PFSK-1 (cell line): ENCODE data around the gene MAPK4.

ENCODE experiments used
- FOXP2 ChIP-seq: optimal IDR thresholded peaks from 2 replicates; pipeline ENCODE3; 2011; ENCODE audit warnings: borderline replicate concordance, control low read depth, inconsistent platforms; ENCODE audit not compliant: insufficient read depth; ENCODE audit errors: extremely low read length, extremely low read depth
- POLR2AphosphoS5 ChIP-seq: IDR thresholded peaks from 2 replicates; pipeline ENCODE4 v1.6.1; 2012; ENCODE audit warnings: low read depth, mild to moderate bottlenecking, control low read depth, low read length, moderate library complexity
- SIN3A ChIP-seq: IDR thresholded peaks from 2 replicates; pipeline ENCODE4 v1.6.1; 2012; ENCODE audit warnings: mild to moderate bottlenecking, low read length, moderate library complexity, borderline replicate concordance; ENCODE audit not compliant: insufficient read depth
- TAF1 ChIP-seq: IDR thresholded peaks from 2 replicates; pipeline ENCODE4 v1.6.1; 2012; ENCODE audit warnings: low read length, control low read depth, borderline replicate concordance; ENCODE audit not compliant: insufficient read depth
- TF ChIP-seq, protein P1 (sequence below), 2 experiments: IDR thresholded peaks; 2 replicates each; pipeline versions ENCODE4 v1.6.1 to v1.8.0; 2011 to 2012; ENCODE audit warnings: low read depth in 2 of 2, low read length in 2 of 2, control low read depth in 1 of 2, inconsistent platforms in 1 of 2, mild to moderate bottlenecking in 1 of 2, moderate library complexity in 1 of 2; ENCODE audit not compliant: insufficient read depth in 1 of 2

MAPK4 gene

DNA sequence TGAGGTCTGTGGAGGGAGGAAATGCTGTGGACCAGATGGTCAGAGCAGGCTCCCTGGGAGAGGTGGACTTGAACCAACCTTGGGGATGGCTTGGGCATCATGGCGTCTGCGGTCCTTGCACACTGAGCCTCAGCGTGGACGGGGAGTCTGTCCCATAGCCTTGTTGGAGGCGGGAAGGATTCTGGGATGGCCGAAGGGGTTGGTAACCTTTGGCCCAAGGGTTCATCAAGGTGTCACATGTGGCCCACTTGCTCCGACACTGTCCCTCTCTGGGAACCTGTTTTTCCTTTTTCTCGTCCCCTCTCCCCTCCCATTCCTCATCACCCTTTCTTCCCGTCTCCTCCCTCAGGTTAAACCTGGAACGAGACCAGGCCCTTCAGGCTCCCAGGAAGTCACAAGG lies 66.4 kb downstream of the MAPK4 start:
- no peak for TF ChIP-seq TAF1
- TF ChIP-seq FOXP2: no peak
- no peak for TF ChIP-seq POLR2AphosphoS5
- TF ChIP-seq, protein P1, sequence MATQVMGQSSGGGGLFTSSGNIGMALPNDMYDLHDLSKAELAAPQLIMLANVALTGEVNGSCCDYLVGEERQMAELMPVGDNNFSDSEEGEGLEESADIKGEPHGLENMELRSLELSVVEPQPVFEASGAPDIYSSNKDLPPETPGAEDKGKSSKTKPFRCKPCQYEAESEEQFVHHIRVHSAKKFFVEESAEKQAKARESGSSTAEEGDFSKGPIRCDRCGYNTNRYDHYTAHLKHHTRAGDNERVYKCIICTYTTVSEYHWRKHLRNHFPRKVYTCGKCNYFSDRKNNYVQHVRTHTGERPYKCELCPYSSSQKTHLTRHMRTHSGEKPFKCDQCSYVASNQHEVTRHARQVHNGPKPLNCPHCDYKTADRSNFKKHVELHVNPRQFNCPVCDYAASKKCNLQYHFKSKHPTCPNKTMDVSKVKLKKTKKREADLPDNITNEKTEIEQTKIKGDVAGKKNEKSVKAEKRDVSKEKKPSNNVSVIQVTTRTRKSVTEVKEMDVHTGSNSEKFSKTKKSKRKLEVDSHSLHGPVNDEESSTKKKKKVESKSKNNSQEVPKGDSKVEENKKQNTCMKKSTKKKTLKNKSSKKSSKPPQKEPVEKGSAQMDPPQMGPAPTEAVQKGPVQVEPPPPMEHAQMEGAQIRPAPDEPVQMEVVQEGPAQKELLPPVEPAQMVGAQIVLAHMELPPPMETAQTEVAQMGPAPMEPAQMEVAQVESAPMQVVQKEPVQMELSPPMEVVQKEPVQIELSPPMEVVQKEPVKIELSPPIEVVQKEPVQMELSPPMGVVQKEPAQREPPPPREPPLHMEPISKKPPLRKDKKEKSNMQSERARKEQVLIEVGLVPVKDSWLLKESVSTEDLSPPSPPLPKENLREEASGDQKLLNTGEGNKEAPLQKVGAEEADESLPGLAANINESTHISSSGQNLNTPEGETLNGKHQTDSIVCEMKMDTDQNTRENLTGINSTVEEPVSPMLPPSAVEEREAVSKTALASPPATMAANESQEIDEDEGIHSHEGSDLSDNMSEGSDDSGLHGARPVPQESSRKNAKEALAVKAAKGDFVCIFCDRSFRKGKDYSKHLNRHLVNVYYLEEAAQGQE (IDR thresholded peaks at IDR 0.05; ENCODE audit: insufficient read depth in 1 of 2, low read depth in 2 of 2, low read length in 2 of 2): no peak
- no peak for TF ChIP-seq SIN3A

DNA sequence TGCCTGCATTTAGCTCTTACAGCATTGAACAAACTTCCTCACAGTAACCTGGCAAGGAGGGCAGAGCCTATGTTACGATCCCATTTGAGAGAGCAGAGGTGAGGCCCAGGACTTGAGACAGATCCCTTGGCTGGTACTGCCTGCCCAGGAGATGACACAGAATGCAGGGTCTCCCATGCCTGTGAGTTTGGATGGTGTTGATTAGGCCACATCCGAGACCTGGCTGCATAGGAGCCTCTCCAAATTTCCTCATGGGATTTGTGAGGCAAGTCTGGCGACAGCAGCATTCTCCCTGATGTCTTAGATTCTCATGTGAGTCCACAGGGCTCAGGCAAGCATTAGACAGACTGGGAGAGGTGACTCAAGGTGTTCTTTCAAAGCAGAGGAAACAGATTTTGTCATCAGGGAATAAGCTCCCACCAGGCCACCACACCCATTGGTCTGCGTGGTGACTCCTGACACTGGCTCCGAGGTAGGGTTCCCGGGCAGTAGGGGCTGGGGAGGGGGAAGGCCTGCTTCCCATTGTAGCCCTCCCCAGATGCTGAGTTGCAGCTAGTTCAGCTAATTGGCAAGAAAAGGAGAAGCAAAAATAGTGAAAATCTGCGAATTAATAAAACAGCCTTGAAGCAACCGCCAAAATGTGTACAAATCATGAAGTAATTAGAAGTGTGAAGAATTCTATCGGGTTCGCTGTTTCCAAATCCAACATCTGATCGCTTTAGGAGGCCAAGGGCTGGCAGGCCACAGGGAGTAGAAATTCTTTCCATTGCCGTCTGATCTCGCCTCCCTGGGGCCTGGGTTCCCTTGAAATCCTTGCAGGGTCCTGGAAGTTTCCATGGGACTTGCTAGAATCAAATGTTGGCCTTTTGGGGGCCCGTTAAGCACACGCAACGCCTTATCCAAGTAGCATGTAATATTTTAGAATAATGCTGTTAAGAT lies 68.0 kb downstream of the MAPK4 start:
- TF ChIP-seq, protein P1 (IDR thresholded peaks at IDR 0.05; ENCODE audit: insufficient read depth in 1 of 2, low read depth in 2 of 2, low read length in 2 of 2): no peak
- TF ChIP-seq SIN3A (no peak), TAF1 (no peak), POLR2AphosphoS5 (no peak), FOXP2 (no peak)

DNA sequence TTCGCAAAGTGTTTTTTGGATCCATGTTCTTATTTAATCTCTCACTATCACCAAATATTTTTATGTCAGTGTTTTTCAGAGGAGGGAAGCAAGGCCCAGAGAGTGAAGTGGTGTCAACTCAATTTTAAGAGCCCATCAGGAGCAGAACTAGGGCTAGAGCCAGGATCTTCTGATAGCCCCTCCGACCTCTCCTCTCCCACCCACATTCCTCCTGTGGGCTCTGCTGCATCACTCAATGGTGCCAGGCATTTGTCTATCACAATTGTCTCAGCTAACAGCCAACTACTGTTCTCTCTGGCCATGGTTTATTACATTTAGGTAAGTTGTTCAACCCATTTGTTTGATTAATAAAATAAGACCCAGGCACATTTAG lies 68.6 kb downstream of the MAPK4 start:
- no peak for TF ChIP-seq SIN3A
- no peak for TF ChIP-seq TAF1
- no peak for TF ChIP-seq FOXP2
- no peak for TF ChIP-seq POLR2AphosphoS5
- TF ChIP-seq, protein P1 (IDR thresholded peaks at IDR 0.05; ENCODE audit: insufficient read depth in 1 of 2, low read depth in 2 of 2, low read length in 2 of 2): no peak

DNA sequence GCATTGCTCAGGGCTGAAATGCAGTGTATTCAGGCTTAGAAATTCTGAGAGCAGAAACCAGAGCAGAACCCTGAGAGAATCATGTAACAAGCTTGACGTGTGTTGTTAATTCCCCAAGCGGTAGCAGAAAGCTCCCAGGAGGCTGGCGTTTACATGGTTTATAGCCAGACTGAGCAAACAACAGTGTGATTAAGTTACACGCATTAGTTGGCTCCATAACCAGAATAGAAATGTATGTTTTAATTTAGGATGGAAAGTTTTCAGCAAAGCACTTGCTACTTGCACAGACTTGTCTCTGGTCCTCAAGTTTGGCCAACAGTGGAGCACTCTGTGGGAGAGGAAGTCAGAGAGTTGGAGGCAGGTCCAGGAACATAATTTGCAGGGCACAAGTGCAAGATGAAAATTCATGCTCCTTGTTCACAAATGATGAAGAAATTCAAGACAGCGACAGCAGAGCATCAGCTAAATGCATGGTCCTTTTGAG lies 69.3 kb downstream of the MAPK4 start:
- TF ChIP-seq POLR2AphosphoS5 (no peak), SIN3A (no peak), FOXP2 (no peak), TAF1 (no peak)
- TF ChIP-seq, protein P1 (IDR thresholded peaks at IDR 0.05; ENCODE audit: insufficient read depth in 1 of 2, low read depth in 2 of 2, low read length in 2 of 2): no peak
